ENCODE data around the gene DNM3. TPM values are rescaled to one million over a fixed set of nuclear protein-coding genes. Genes with fewer than 3 reads are reported as not detected.

The DNM3 gene
- total and polyA plus RNA-seq, 2 of the 8 experiments (the other 6 are each of a cell fraction or from before 2014, with no cell fraction given) = 2.0 to 8.5 TPM

DNA sequence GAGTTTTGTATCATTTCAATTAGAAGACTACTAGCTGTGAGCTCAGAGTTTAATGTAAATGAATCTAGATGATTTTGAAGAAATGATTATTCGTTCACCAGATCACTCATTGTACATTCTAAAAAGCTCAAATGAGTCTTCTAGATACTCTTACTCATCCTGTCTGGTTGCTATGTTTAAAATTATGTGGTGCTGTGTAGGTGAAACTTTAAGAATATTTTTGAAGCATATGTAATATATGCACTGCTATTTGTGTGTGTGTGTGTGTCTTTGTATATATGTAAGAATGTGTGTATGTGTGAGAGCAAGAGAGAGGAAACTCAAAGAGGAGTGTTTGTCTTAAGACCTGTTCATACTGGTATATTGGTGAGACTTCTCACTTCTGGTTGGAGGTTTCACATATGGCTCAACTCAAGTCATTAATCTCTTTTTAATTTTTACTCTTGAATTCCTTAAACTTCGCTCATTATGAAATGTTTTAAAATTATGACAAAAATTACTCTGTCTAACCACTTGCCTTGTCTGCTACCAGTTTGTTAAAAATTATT, 570.6 kb downstream of the DNM3 start (continued):
- no peak for TF ChIP-seq CHD7 (IDR thresholded peaks at IDR 0.05; ENCODE audit: insufficient replicate concordance, low read length)
- no peak for TF ChIP-seq BCL11A (IDR thresholded peaks at IDR 0.05; ENCODE audit: low read depth in 2 of 2, low read length in 2 of 2)
- TF ChIP-seq GABPA (IDR thresholded peaks at IDR 0.05; ENCODE audit: borderline replicate concordance, insufficient read depth, low read length) = no peak
- no peak for TF ChIP-seq CTBP2 (IDR thresholded peaks at IDR 0.05; ENCODE audit: borderline replicate concordance, insufficient read depth, insufficient read length, low read length)
- no peak for TF ChIP-seq EP300 (IDR thresholded peaks at IDR 0.05; ENCODE audit: borderline replicate concordance in 1 of 2, low read depth in 2 of 2, low read length in 2 of 2)
- no peak for TF ChIP-seq SRF (IDR thresholded peaks at IDR 0.05; ENCODE audit: low read depth, low read length)
- no peak for TF ChIP-seq SIN3A (conservative IDR thresholded peaks at IDR 0.05 in 1 of 2, IDR thresholded peaks at IDR 0.05 in 1 of 2; ENCODE audit: low read depth in 1 of 2, low read length in 2 of 2)
- no peak for TF ChIP-seq YY1 (IDR thresholded peaks at IDR 0.05; ENCODE audit: low read depth, low read length)

Measured in H1 (cell line).